Measurements from ENCODE around the gene SESTD1.
"Not testable (repeated sequence)": the region's sequence is repeated elsewhere in the genome, so short reads cannot be mapped to it uniquely, and the experiment has no call there.

The SESTD1 gene

DNA sequence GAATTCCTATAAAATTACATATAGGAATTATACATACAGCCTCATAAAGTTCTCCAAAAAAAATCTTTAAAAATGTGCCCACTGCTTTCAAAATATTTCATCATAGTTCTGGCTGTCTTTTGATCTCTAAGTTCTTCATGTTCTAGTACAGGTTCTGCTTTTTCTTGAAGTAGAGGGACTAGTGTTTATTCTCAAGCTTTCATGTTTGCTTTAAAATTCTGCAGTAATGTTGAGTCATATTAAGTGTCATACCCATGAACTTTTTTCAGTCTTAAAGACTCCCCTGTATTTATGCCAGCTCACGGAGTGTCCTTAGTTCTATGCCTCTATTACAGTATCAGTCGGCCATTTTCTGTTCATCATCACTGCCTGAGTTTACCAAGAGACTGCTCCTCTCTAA, 159.9 kb downstream of the SESTD1 start:
- H3K4me3 Mint-ChIP-seq = no peak overlapping the region
- no peaks in the 10 kb centered on the region for H3K27me3 Mint-ChIP-seq
- H3K9me3 Mint-ChIP-seq = no peaks in the 10 kb centered on the region
- H3K36me3 Mint-ChIP-seq (ENCODE audit: low read depth) = peaks cover 6% of the 10 kb centered on the region
- no peak overlapping the region for H3K27ac Mint-ChIP-seq
- no peak for DNase-seq
- peaks cover 38% of the 10 kb centered on the region for H3K4me1 Mint-ChIP-seq (ENCODE audit: low read depth)

GRCh38 chr2:179098080-179098689, 166.4 kb downstream of the SESTD1 start:
- Mint-ChIP-seq H3K4me3 (no peak overlapping the region), H3K27me3 (no peaks in the 10 kb centered on the region), H3K9me3 (peaks cover 4% of the 10 kb centered on the region), H3K27ac (no peak overlapping the region), H3K4me1 (ENCODE audit: low read depth) (peaks cover 14% of the 10 kb centered on the region), H3K36me3 (ENCODE audit: low read depth) (no peaks in the 10 kb centered on the region)
- DNase-seq = no peak

GRCh38 chr2:179097131-179097530, 167.5 kb downstream of the SESTD1 start:
- Mint-ChIP-seq H3K36me3 (ENCODE audit: low read depth) (no peaks in the 10 kb centered on the region), H3K4me1 (ENCODE audit: low read depth) (peaks cover 14% of the 10 kb centered on the region), H3K4me3 (no peak overlapping the region), H3K27ac (no peak overlapping the region), H3K27me3 (no peaks in the 10 kb centered on the region), H3K9me3 (peaks cover 4% of the 10 kb centered on the region)
- DNase-seq = no peak

DNA sequence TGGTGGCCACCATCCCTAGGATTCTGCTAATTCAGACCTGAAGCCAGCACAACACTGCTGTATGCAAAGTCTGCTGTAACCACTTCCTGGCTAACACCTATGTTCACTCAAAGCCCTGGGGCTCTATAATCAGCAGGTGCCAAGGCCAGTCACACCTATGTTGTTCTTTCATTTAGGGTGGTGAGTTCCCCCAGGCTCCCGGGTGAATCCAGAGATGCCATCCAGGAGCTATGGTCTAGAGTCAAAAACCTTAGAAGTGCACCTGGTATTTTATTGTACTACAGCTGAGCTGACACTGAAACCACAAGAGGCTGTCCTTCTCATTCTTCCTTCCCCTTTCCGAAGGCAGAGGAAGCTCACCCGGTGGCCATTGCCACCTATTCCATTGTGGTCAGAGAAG, 168.5 kb downstream of the SESTD1 start:
- no peak for DNase-seq
- Mint-ChIP-seq H3K27ac (no peak overlapping the region), H3K27me3 (no peaks in the 10 kb centered on the region), H3K4me1 (ENCODE audit: low read depth) (peaks cover 14% of the 10 kb centered on the region), H3K4me3 (no peak overlapping the region), H3K36me3 (ENCODE audit: low read depth) (no peaks in the 10 kb centered on the region), H3K9me3 (peaks cover 4% of the 10 kb centered on the region)

- not testable (repeated sequence) for H3K27ac Mint-ChIP-seq; H3K36me3 Mint-ChIP-seq (ENCODE audit: low read depth); H3K9me3 Mint-ChIP-seq; DNase-seq; H3K27me3 Mint-ChIP-seq; H3K4me3 Mint-ChIP-seq
- peaks cover 14% of the 10 kb centered on the region for H3K4me1 Mint-ChIP-seq (ENCODE audit: low read depth)
These were observed 171.7 kb downstream of the SESTD1 start for GRCh38 chr2:179092912-179093311.

- no peaks in the 10 kb centered on the region for H3K36me3 Mint-ChIP-seq (ENCODE audit: low read depth)
- H3K27ac Mint-ChIP-seq = no peak overlapping the region
- peaks cover 3% of the 10 kb centered on the region for H3K4me1 Mint-ChIP-seq (ENCODE audit: low read depth)
- no peak overlapping the region for H3K4me3 Mint-ChIP-seq
- H3K27me3 Mint-ChIP-seq = no peaks in the 10 kb centered on the region
- no peak for DNase-seq
- peaks cover 17% of the 10 kb centered on the region for H3K9me3 Mint-ChIP-seq
These were observed 181.9 kb downstream of the SESTD1 start for GRCh38 chr2:179082697-179083096.

- H3K4me3 Mint-ChIP-seq = no peak overlapping the region
- H3K9me3 Mint-ChIP-seq = peaks cover 22% of the 10 kb centered on the region
- DNase-seq = no peak
- peaks cover 3% of the 10 kb centered on the region for H3K4me1 Mint-ChIP-seq (ENCODE audit: low read depth)
- peaks cover 4% of the 10 kb centered on the region for H3K36me3 Mint-ChIP-seq (ENCODE audit: low read depth)
- H3K27me3 Mint-ChIP-seq = no peaks in the 10 kb centered on the region
- H3K27ac Mint-ChIP-seq = no peak overlapping the region
These were observed 182.7 kb downstream of the SESTD1 start for GRCh38 chr2:179081954-179082353.

- Mint-ChIP-seq H3K36me3 (ENCODE audit: low read depth) (peaks cover 6% of the 10 kb centered on the region), H3K4me3 (no peak overlapping the region), H3K4me1 (ENCODE audit: low read depth) (peaks cover 6% of the 10 kb centered on the region), H3K27me3 (no peaks in the 10 kb centered on the region), H3K9me3 (peaks cover 11% of the 10 kb centered on the region), H3K27ac (no peak overlapping the region)
- DNase-seq = no peak
These were observed 192.1 kb downstream of the SESTD1 start for GRCh38 chr2:179072527-179072926.

DNA sequence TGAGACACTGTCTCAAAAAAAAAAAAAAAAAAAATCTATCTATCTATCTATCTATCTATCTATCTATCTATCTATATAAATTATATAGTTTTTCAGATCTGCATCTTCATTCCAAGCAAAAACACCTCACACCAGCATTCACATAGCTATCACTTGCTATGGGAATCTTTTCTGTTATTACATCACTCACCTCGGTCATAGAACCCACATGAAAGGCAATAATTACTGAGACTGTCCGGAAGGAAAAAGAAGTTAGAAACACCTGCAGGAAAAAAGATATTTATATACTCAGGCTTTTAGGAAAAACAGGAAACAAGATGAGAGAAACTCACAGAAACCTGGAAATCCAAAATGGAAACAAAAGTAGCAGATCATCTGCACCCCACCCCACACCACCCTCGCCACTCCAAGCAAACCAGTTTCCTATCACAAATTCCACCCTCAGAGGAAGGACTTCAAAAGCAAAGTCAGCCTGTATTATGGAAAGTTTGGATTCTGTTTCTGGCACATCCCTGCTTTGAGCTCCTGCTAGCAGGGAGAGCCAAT, 192.7 kb downstream of the SESTD1 start:
- H3K9me3 Mint-ChIP-seq = peaks cover 8% of the 10 kb centered on the region
- H3K27ac Mint-ChIP-seq = no peak overlapping the region
- peaks cover 6% of the 10 kb centered on the region for H3K4me1 Mint-ChIP-seq (ENCODE audit: low read depth)
- DNase-seq = no peak
- no peak overlapping the region for H3K4me3 Mint-ChIP-seq
- peaks cover 2% of the 10 kb centered on the region for H3K36me3 Mint-ChIP-seq (ENCODE audit: low read depth)
- no peaks in the 10 kb centered on the region for H3K27me3 Mint-ChIP-seq

GRCh38 chr2:179070895-179071294, 193.7 kb downstream of the SESTD1 start:
- no peak for DNase-seq
- Mint-ChIP-seq H3K27ac (no peak overlapping the region), H3K4me1 (ENCODE audit: low read depth) (peaks cover 6% of the 10 kb centered on the region), H3K36me3 (ENCODE audit: low read depth) (no peaks in the 10 kb centered on the region), H3K9me3 (peaks cover 6% of the 10 kb centered on the region), H3K4me3 (no peak overlapping the region), H3K27me3 (no peaks in the 10 kb centered on the region)

GRCh38 chr2:179069685-179070084, 194.9 kb downstream of the SESTD1 start:
- no peaks in the 10 kb centered on the region for H3K27me3 Mint-ChIP-seq
- H3K36me3 Mint-ChIP-seq (ENCODE audit: low read depth) = no peaks in the 10 kb centered on the region
- peaks cover 8% of the 10 kb centered on the region for H3K9me3 Mint-ChIP-seq
- peaks cover 6% of the 10 kb centered on the region for H3K4me1 Mint-ChIP-seq (ENCODE audit: low read depth)
- H3K27ac Mint-ChIP-seq = no peak overlapping the region
- no peak overlapping the region for H3K4me3 Mint-ChIP-seq
- DNase-seq = no peak

GRCh38 chr2:179068991-179069643, 195.5 kb downstream of the SESTD1 start:
- no peak for DNase-seq
- H3K4me3 Mint-ChIP-seq = no peak overlapping the region
- H3K27me3 Mint-ChIP-seq = no peaks in the 10 kb centered on the region
- no peaks in the 10 kb centered on the region for H3K36me3 Mint-ChIP-seq (ENCODE audit: low read depth)
- H3K4me1 Mint-ChIP-seq (ENCODE audit: low read depth) = peaks cover 6% of the 10 kb centered on the region
- no peak overlapping the region for H3K27ac Mint-ChIP-seq
- peaks cover 8% of the 10 kb centered on the region for H3K9me3 Mint-ChIP-seq

- H3K27me3 Mint-ChIP-seq = no peaks in the 10 kb centered on the region
- no peaks in the 10 kb centered on the region for H3K9me3 Mint-ChIP-seq
- H3K4me1 Mint-ChIP-seq (ENCODE audit: low read depth) = no peaks in the 10 kb centered on the region
- H3K4me3 Mint-ChIP-seq = no peak overlapping the region
- H3K27ac Mint-ChIP-seq = no peak overlapping the region
- no peaks in the 10 kb centered on the region for H3K36me3 Mint-ChIP-seq (ENCODE audit: low read depth)
- DNase-seq = no peak
These were observed 205.5 kb downstream of the SESTD1 start for GRCh38 chr2:179059026-179059700.

- no peaks in the 10 kb centered on the region for H3K4me1 Mint-ChIP-seq (ENCODE audit: low read depth)
- no peak overlapping the region for H3K4me3 Mint-ChIP-seq
- no peak overlapping the region for H3K27ac Mint-ChIP-seq
- H3K36me3 Mint-ChIP-seq (ENCODE audit: low read depth) = no peaks in the 10 kb centered on the region
- DNase-seq = no peak
- no peaks in the 10 kb centered on the region for H3K9me3 Mint-ChIP-seq
- no peaks in the 10 kb centered on the region for H3K27me3 Mint-ChIP-seq
These were observed 206.9 kb downstream of the SESTD1 start for GRCh38 chr2:179057737-179058136.

- not testable (repeated sequence) for H3K4me3 Mint-ChIP-seq; H3K36me3 Mint-ChIP-seq (ENCODE audit: low read depth); H3K9me3 Mint-ChIP-seq; H3K27me3 Mint-ChIP-seq; DNase-seq; H3K27ac Mint-ChIP-seq
- peaks cover 19% of the 10 kb centered on the region for H3K4me1 Mint-ChIP-seq (ENCODE audit: low read depth)
These were observed 211.1 kb downstream of the SESTD1 start for GRCh38 chr2:179053568-179053967.

Measured in activated T-cell treated with anti-CD3 and anti-CD28 coated beads, Interleukin-2, amount 50 U/mL, for 24 hours (primary cell).